GM21717 (cell line): ENCODE measurements around the gene EYS.

ENCODE experiments used
- ATAC-seq: cut with Tn5 transposase; IDR thresholded peaks from one replicate; pipeline ENCODE4 v1.9.1; 2021; ENCODE audit warnings: mild to moderate bottlenecking, moderate library complexity; ENCODE audit not compliant: unreplicated experiment

The EYS gene

GRCh38 chr6:64409948-64410347, 1297.1 kb downstream of the EYS start:
- ATAC-seq, result no peak

- ATAC-seq, result no peak
Measured at GRCh38 chr6:64404396-64404795, 1302.6 kb downstream of the EYS start.

- no peak for ATAC-seq
Measured at GRCh38 chr6:64383277-64383676, 1323.7 kb downstream of the EYS start.

- ATAC-seq, result no peak
Measured at GRCh38 chr6:64376394-64376793, 1330.6 kb downstream of the EYS start.

- no peak for ATAC-seq
Measured at GRCh38 chr6:64357430-64357829, 1349.6 kb downstream of the EYS start.

GRCh38 chr6:64347411-64347810, 1359.6 kb downstream of the EYS start:
- ATAC-seq, result no peak

GRCh38 chr6:64335195-64335594, 1371.8 kb downstream of the EYS start:
- ATAC-seq, result no peak

GRCh38 chr6:64334636-64335035, 1372.4 kb downstream of the EYS start:
- no peak for ATAC-seq

- no peak for ATAC-seq
Measured at GRCh38 chr6:64330694-64331307, 1376.2 kb downstream of the EYS start.

- ATAC-seq, result no peak
Measured at GRCh38 chr6:64326939-64327338, 1380.1 kb downstream of the EYS start.

GRCh38 chr6:64325093-64325492, 1381.9 kb downstream of the EYS start:
- ATAC-seq, result no peak

GRCh38 chr6:64310214-64310613, 1396.8 kb downstream of the EYS start:
- no peak for ATAC-seq

- no peak for ATAC-seq
Measured at GRCh38 chr6:64301307-64302236, 1405.5 kb downstream of the EYS start.

- ATAC-seq, result no peak
Measured at GRCh38 chr6:64299176-64299575, 1407.8 kb downstream of the EYS start.

- no peak for ATAC-seq
Measured at GRCh38 chr6:64294034-64294433, 1413.0 kb downstream of the EYS start.

GRCh38 chr6:64293298-64293697, 1413.7 kb downstream of the EYS start:
- ATAC-seq, result no peak

- no peak for ATAC-seq
Measured at GRCh38 chr6:64290867-64291266, 1416.2 kb downstream of the EYS start.

- ATAC-seq, result no peak
Measured at GRCh38 chr6:64289931-64290330, 1417.1 kb downstream of the EYS start.

- ATAC-seq, result no peak
Measured at GRCh38 chr6:64288351-64288750, 1418.7 kb downstream of the EYS start.

GRCh38 chr6:64281167-64281566, 1425.9 kb downstream of the EYS start:
- ATAC-seq, result no peak

- no peak for ATAC-seq
Measured at GRCh38 chr6:64280569-64280968, 1426.5 kb downstream of the EYS start.

GRCh38 chr6:64270083-64270482, 1436.9 kb downstream of the EYS start:
- no peak for ATAC-seq
